ENCODE results near the gene ALK.

DNA sequence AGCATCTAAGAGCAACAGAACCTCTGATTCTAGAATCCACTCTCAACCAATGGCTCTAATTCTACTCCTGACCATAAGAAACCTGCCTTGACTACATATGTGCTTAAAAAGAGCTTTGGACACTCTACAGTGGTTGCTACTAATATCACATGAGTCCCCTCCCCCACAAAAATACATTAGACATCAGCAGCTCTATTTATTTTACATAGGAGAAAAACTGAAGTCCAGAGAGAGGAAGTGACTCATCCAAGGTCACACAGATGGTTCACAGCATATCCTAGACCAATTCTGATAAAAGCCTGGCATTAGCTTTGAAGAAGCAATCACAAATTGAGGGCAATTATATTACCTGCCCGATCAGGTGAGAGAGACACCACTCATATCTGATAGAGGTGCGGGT, 49.8 kb downstream of the ALK start:
- TF ChIP-seq POLR2AphosphoS5 (IDR thresholded peaks at IDR 0.05) = no peak
- no peak for TF ChIP-seq POLR2A (IDR thresholded peaks at IDR 0.05)

Measured in sigmoid colon (tissue), 4 donors.